ENCODE measurements around the gene RSPH4A.

Gene RSPH4A

GRCh38 chr6:116624036-116624805, 7.9 kb downstream of the RSPH4A start:
- TF ChIP-seq EZH2phosphoT487 (IDR thresholded peaks at IDR 0.05; ENCODE audit: borderline replicate concordance, low read length) (no peak), CTCF (IDR thresholded peaks at IDR 0.05; ENCODE audit: low read depth, low read length, poor library complexity, severe bottlenecking) (no peak)
- Histone ChIP-seq H3K27me3 (ENCODE audit: control insufficient read depth, low read length) (peaks cover 3% of the 10 kb centered on the region; the same call in 1 of the 2 replicates), H3K36me3 (ENCODE audit: control insufficient read depth, low read length) (no peaks in the 10 kb centered on the region), H3K27ac (ENCODE audit: low read depth, low read length) (no peak overlapping the region), H3K9me2 (replicated peaks; ENCODE audit: control insufficient read depth, low read length) (no peaks in the 10 kb centered on the region), H4K20me1 (ENCODE audit: control insufficient read depth, insufficient read depth, low read depth, low read length) (no peaks in the 10 kb centered on the region), H3K4me2 (ENCODE audit: low read length) (no peak overlapping the region), H3F3A (ENCODE audit: control insufficient read depth, insufficient read depth) (no peaks in the 10 kb centered on the region), H3K79me2 (ENCODE audit: control insufficient read depth, low read length) (no peaks in the 10 kb centered on the region), H3K4me3 (ENCODE audit: low read length) (no peak overlapping the region), H3K4me1 (ENCODE audit: control insufficient read depth, low read length) (peaks cover 1% of the 10 kb centered on the region), H3K9me3 (ENCODE audit: control insufficient read depth, insufficient read depth, low read length) (no peaks in the 10 kb centered on the region)

DNA sequence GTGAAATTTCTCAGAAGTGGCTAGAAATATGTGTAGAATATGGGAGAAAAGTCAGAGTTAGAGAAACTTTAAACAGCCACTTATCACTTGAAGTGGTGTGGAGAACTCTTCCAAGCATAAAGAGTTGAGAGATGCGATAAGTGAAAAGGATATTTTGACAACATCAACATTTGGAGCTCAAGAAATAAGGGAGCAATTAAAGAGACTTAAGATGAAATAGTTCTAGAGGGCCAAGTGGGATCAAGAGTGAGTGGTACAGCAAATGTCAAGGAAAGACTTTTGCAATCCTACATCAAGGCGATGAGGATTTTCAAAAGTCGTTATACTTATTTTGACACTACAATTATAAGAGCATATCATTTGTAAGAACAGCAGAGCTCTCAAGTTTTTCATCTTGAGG, 9.6 kb downstream of the RSPH4A start:
- Histone ChIP-seq H3K4me3 (ENCODE audit: low read length) (no peak overlapping the region), H3K9me3 (ENCODE audit: control insufficient read depth, insufficient read depth, low read length) (no peaks in the 10 kb centered on the region), H3K4me2 (ENCODE audit: low read length) (no peak overlapping the region), H4K20me1 (ENCODE audit: control insufficient read depth, insufficient read depth, low read depth, low read length) (no peaks in the 10 kb centered on the region), H3K27ac (ENCODE audit: low read depth, low read length) (no peak overlapping the region), H3K36me3 (ENCODE audit: control insufficient read depth, low read length) (no peaks in the 10 kb centered on the region), H3K4me1 (ENCODE audit: control insufficient read depth, low read length) (peaks cover 14% of the 10 kb centered on the region), H3F3A (ENCODE audit: control insufficient read depth, insufficient read depth) (0 out of 2 replicates have a peak, but pooled peaks cover 2% of the 10 kb centered on the region), H3K27me3 (ENCODE audit: control insufficient read depth, low read length) (peaks cover 3% of the 10 kb centered on the region; the same call in 1 of the 2 replicates), H3K79me2 (ENCODE audit: control insufficient read depth, low read length) (no peaks in the 10 kb centered on the region), H3K9me2 (replicated peaks; ENCODE audit: control insufficient read depth, low read length) (no peaks in the 10 kb centered on the region)
- TF ChIP-seq CTCF (IDR thresholded peaks at IDR 0.05; ENCODE audit: low read depth, low read length, poor library complexity, severe bottlenecking) (no peak), EZH2phosphoT487 (IDR thresholded peaks at IDR 0.05; ENCODE audit: borderline replicate concordance, low read length) (no peak)

DNA sequence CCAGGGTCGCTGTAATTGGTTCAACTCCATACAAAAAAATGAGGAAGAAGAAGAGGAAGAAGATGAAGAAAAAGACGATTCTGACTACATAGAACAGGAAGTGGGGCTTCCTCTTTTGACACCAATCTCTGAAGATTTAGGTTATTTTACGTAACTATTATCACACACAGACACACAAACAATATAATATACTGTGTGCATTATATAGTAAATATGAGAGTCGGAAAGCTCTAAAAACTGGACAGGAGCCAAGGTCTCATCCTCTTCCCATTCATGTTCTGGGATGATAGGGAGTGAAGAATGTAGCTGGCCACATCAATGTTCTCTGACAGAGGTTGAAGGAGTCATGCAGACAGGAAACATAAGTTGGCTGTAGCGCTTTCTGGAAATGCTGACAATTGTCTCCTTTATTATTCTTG, 13.3 kb downstream of the RSPH4A start:
- H3K27ac ChIP-seq (ENCODE audit: low read depth, low read length) = peak overlapping the region; percentile 21; the same call in 1 of the 2 replicates
- TF ChIP-seq EZH2phosphoT487 (IDR thresholded peaks at IDR 0.05; ENCODE audit: borderline replicate concordance, low read length) = no peak
- TF ChIP-seq CTCF (IDR thresholded peaks at IDR 0.05; ENCODE audit: low read depth, low read length, poor library complexity, severe bottlenecking) = no peak
- H4K20me1 ChIP-seq (ENCODE audit: control insufficient read depth, insufficient read depth, low read depth, low read length) = no peaks in the 10 kb centered on the region

More for the DNA sequence above, 13.3 kb downstream of the RSPH4A start:
- Histone ChIP-seq H3K79me2 (ENCODE audit: control insufficient read depth, low read length) (no peaks in the 10 kb centered on the region), H3K4me3 (ENCODE audit: low read length) (peak overlapping the region; percentile 40), H3K9me2 (replicated peaks; ENCODE audit: control insufficient read depth, low read length) (no peaks in the 10 kb centered on the region), H3K9me3 (ENCODE audit: control insufficient read depth, insufficient read depth, low read length) (no peaks in the 10 kb centered on the region), H3K36me3 (ENCODE audit: control insufficient read depth, low read length) (peaks cover 19% of the 10 kb centered on the region), H3K4me2 (ENCODE audit: low read length) (peak overlapping the region; percentile 54), H3K27me3 (ENCODE audit: control insufficient read depth, low read length) (no peaks in the 10 kb centered on the region), H3K4me1 (ENCODE audit: control insufficient read depth, low read length) (peaks cover 14% of the 10 kb centered on the region), H3F3A (ENCODE audit: control insufficient read depth, insufficient read depth) (0 out of 2 replicates have a peak, but pooled peaks cover 2% of the 10 kb centered on the region)
